Astrocyte (in vitro differentiated cells and primary cell): ENCODE measurements around the gene DGKG.

Experiments used
- EZH2 ChIP-seq: IDR thresholded peaks from 2 replicates; pipeline ENCODE4 v1.6.1; 2012; ENCODE audit warnings: mild to moderate bottlenecking, low read length, inconsistent platforms; ENCODE audit not compliant: insufficient read depth
- TF ChIP-seq, protein P1 (sequence below): IDR thresholded peaks from 2 replicates; pipeline ENCODE4 v1.5.1; 2011; ENCODE audit warnings: low read depth, mild to moderate bottlenecking, inconsistent platforms, low read length, moderate library complexity; ENCODE audit not compliant: insufficient read depth

DNA sequence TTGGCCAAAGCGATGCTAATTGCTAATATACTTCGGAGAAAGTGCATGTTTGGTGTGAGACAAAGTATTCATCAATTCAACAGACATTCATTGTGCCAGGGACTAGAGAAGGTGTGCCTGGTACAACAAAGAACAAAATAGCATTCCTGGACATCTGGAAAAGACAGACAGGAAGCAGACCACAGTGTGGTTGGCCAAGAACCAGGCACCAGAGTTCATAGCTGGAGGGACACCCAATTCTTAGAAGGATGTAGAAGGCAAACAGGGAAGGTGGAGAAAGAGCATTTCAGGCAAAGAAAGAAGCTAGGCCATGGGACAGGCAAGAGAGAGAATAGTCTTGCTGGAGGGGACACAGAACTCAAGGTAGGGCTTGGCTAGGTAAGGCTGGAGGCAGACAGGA, 147.4 kb downstream of the DGKG start:
- TF ChIP-seq, protein P1, sequence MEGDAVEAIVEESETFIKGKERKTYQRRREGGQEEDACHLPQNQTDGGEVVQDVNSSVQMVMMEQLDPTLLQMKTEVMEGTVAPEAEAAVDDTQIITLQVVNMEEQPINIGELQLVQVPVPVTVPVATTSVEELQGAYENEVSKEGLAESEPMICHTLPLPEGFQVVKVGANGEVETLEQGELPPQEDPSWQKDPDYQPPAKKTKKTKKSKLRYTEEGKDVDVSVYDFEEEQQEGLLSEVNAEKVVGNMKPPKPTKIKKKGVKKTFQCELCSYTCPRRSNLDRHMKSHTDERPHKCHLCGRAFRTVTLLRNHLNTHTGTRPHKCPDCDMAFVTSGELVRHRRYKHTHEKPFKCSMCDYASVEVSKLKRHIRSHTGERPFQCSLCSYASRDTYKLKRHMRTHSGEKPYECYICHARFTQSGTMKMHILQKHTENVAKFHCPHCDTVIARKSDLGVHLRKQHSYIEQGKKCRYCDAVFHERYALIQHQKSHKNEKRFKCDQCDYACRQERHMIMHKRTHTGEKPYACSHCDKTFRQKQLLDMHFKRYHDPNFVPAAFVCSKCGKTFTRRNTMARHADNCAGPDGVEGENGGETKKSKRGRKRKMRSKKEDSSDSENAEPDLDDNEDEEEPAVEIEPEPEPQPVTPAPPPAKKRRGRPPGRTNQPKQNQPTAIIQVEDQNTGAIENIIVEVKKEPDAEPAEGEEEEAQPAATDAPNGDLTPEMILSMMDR: no peak
- TF ChIP-seq EZH2: no peak
